Epithelial cell of proximal tubule (primary cell): ENCODE results near the gene OR4A5. TPM values are rescaled to one million over a fixed set of nuclear protein-coding genes. Genes with fewer than 3 reads are reported as not detected.
"Not testable (repeated sequence)": the region's sequence is repeated elsewhere in the genome, so short reads cannot be mapped to it uniquely, and the experiment has no call there.

ENCODE experiments used
- DNase-seq: peaks from one replicate; pipeline ENCODE4 v3.0.0-alpha.2; 2011; ENCODE audit warnings: low read depth
- H3K4me3 ChIP-seq: 2 replicates; pipeline ENCODE4 v1.5.1; 2011; ENCODE audit warnings: low read depth, mild to moderate bottlenecking, low read length
- total RNA-seq: library from RNA; depleted of rRNA; stranded (reverse); fragments of >200 nt; gene quantifications from 2 replicates; pipeline ENCODE4 v1.2.3, GENCODE V29; 2015

The OR4A5 gene
- not detected in 2 replicates for total RNA-seq

DNA sequence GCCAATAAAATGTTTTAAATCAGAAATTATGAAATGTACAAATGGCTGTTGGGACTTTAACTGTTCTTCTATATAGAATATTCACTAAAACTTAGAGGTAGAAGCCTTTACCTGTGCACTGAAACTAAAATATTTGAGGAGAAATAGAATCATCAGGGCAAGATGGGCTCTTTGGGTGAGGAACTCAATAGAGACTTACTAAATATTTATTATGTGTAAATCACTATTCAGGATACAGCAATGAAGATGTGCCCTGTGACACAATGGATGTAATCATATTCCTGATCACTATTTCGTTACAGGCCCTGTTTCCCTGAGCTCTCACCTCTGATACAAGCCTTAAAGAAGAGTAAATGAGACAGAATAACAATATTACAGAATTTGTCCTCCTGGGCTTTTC, at the start of gene OR4A5:
Gene OR4A5 (plus strand): TSS at position 301 of the 400 bp plus-strand sequence. CDS start 53 bp downstream, at position 354.
- DNase-seq: not testable (repeated sequence)

GRCh38 chr11:54720094-54720493, 13.5 kb downstream of the OR4A5 start:
- not testable (repeated sequence) for H3K4me3 ChIP-seq

More for the DNA sequence above, at the start of gene OR4A5:
- not testable (repeated sequence) for H3K4me3 ChIP-seq

More at GRCh38 chr11:54720094-54720493, 13.5 kb downstream of the OR4A5 start:
- DNase-seq: not testable (repeated sequence)

Other genes with a start within 250 kb of the OR4A5 start
- gene OR4C46, start 102.8 kb upstream of the OR4A5 start, total RNA-seq: not detected in 2 replicates